Sigmoid colon (tissue), 4 donors: ENCODE results near the gene PWWP3B.

ENCODE experiments used
- EP300 ChIP-seq, 4 donors: sonication (generic); formaldehyde crosslinking; IDR thresholded peaks; one replicate each; pipeline ENCODE4 v1.6.1; 2017; ENCODE audit warnings: antibody characterized with exemption in 4 of 4
- POLR2AphosphoS5 ChIP-seq, 4 donors: sonication (generic); formaldehyde crosslinking; IDR thresholded peaks; one replicate each; pipeline ENCODE4 v1.6.1; 2017; ENCODE audit warnings: antibody characterized with exemption in 4 of 4

DNA sequence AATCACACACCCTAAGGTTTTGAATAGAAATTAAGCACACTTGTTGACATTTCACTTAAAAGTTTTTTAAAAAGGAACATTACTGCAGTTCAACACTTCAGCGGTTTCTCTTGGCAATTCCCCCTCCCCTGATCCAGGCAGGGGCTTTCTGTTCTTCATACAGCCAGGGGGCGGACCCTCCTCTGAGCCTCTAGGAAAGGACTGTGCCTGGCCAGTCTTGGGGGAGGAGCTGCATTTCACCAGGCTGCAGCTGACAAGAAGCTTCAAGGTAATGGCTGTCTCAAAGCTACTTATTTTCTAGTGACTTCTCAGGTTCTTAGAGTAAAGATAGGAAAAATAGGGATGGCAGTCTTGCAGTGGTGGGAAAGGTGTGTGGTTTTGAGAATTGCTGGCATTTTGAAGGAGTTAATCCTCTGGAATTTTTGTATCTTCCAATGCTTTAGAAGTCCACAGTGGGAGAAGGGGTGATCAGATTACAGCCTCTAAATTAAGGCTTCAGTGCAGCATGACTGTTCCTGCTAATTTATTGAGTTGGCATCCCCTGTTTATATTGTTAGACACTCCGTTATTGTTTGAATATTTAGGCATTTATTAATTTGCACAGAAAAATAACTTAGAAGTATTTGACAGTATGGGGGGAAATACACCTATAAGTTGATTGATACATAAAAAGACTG is 33.5 kb downstream of the PWWP3B start:
- TF ChIP-seq EP300 (IDR thresholded peaks at IDR 0.05) = no peak
- TF ChIP-seq POLR2AphosphoS5 (IDR thresholded peaks at IDR 0.05) = no peak
